GM18907 (cell line): ENCODE results near the gene HSFX1.
"Not testable (repeated sequence)": the region's sequence is repeated elsewhere in the genome, so short reads cannot be mapped to it uniquely, and the experiment has no call there.

Experiments used
- ATAC-seq: cut with Tn5 transposase; IDR thresholded peaks from one replicate; pipeline ENCODE4 v1.9.1; 2021; ENCODE audit warnings: mild to moderate bottlenecking, moderate library complexity; ENCODE audit not compliant: unreplicated experiment

HSFX1 gene, protein sequence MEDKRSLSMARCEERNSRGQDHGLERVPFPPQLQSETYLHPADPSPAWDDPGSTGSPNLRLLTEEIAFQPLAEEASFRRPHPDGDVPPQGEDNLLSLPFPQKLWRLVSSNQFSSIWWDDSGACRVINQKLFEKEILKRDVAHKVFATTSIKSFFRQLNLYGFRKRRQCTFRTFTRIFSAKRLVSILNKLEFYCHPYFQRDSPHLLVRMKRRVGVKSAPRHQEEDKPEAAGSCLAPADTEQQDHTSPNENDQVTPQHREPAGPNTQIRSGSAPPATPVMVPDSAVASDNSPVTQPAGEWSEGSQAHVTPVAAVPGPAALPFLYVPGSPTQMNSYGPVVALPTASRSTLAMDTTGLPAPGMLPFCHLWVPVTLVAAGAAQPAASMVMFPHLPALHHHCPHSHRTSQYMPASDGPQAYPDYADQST

DNA sequence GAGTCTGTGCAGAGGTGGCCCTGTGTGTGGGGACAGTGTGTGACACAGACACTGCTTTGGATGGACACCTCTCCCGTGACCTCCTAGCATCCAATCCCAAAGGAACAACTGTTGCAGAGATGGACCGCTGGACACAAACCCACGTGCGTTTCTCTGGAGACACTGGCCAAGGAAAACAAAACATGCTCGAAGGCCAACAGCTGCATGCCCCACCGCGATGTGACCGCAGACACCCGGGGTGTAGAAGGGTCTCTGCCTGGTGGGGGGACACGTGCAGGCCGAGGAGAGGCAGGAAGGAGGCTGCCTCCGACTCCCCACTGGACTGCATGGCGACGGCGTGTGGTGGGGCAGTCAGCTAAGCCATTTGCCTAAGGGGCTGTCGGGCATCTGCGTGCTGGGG lies at the start of gene HSFX1:
HSFX1 (plus strand) TSS at position 301 of the 400 bp plus-strand sequence. CDS start 614 bp downstream, outside the sequence.
- not testable (repeated sequence) for ATAC-seq

GRCh38 chrX:149727308-149727707 lies 46.6 kb upstream of the HSFX1 start:
- ATAC-seq: not testable (repeated sequence)

- ATAC-seq: not testable (repeated sequence)
These were observed 31.6 kb upstream of the HSFX1 start for GRCh38 chrX:149742269-149742668.

DNA sequence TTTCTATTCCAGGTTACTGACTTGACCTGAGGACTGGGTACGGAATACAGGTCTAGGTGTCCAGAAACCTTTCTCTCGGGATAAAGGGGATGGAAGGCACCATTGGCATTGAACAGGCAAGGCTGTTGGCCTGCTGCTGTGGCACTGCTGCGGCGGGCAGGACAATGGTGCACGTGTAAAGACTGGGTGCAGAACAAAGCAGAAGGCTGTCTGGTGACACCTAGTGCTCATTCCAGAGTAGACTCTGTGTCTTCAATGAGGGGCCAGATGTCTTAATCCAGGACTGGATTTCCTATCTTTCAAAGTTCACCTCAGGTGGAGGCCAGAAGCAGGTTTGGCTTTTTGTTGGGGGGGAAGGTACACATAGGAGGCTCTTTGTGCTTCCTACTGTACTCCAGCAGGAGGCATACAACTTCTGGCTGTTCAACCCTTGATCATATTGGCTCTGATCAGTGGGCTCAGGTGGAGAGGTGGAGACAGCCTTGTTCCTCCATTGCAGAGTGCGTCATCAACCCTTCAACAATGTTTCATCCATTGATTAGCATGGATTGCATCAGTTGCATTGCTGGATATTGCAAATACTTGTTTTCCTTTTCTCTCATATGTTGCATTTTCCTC lies 27.4 kb upstream of the HSFX1 start:
- ATAC-seq: peak; percentile 65

DNA sequence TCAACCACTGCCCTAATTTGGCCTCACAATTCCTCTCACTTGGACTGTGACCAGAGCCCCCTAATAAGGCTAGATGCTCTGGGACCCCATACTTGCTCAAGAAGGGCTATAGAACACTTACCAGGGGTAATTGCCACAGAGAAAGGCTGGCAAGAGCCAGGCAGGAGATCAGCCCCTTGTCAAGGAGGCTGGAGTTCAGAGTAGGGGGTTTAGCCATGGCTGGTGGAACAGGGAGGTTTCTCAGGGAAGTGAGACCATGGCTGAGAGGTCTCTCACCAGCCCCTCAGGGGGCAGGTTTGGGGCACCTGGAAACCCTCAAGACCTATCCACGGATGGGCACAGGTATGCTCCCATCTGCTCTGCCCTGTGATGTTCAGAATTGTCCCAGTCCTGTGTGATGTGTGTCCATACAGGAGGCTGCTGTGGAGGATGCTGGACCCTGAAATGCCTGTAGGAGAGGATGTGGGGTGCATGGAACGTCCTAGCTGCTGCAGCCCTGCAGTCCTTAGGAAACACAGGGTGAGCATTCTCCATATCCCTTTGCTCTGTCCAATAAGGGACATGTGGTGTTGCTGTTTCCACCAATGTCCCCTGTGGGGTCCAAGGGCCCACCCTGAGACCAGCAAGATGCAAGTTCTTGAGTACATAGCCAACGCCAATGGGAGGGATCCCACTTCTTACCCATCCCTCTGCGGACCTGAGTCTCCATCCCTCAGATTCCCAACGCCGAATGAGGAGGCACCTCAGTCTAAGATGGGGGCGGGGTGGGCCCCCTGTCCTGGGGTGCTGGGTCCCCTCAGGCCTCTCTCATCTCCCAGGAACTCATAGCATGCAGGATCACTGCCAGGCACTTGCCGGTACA lies 16.4 kb upstream of the HSFX1 start:
- no peak for ATAC-seq

DNA sequence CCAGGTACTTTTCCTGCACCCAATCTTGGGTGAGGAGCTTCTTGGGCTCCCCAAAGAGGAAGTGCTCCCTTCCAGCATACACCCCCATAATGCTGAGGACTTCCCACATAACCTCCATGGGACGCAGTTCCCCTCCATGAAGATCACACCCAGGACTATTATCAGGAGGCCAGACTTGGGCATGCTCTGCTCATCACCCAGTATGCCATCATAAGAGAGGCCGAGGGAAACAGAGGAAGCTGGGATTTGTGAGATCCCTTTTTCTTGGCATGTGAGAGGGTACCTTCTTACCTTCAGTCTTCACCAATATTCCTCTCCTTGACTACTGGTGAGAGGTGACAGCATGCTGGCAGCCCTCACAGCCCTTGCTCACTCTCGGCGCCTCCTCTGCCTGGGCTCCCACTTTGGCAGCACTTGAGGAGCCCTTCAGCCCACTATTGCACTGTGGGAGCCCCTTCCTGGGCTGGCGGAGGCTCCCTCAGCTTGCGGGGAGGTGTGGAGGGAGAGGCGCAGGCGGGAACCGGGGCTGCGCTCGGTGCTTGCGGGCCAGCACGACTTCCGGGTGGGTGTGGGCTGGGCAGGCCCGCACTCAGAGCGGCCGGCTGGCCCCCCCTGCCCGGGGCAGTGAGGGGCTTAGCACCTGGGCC lies 15.7 kb upstream of the HSFX1 start:
- ATAC-seq: no peak

DNA sequence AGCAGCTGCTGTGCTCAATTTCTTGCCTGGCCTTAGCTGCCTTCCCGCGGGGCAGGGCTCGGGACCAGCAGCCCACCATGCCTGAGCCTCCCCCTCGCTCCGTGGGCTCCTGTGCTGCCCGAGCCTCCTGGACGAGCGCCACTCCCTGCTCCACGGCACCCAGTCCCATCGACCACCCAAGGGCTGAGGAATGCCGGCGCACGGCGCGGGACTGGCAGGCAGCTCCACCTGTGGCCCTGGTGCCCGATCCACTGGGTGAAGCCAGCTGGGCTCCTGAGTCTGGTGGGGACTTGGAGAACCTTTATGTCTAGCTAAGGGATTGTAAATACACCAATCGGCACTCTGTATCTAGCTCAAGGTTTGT lies 15.2 kb upstream of the HSFX1 start:
- not testable (repeated sequence) for ATAC-seq

GRCh38 chrX:149759824-149760223 lies 14.0 kb upstream of the HSFX1 start:
- ATAC-seq: no peak

DNA sequence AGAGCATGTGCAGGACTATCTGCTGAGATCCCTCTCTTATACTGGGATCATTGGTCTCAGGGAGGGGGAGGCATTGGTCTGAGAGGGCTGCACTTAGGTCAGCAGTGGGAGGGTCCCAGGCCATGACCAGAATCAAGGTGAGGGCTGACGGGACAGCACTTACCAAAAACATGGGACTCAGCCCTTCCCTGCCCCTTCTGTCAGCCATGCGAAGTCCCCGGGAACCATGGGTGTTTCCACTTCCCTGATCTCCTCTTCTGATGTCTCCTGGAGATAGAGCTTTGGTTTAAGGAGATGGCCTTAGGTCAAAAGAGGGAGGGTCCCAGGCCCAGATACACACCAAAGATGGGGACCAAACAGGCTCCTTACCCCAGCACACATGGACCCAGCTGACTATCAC lies 12.9 kb upstream of the HSFX1 start:
- no peak for ATAC-seq

GRCh38 chrX:149761858-149762674 lies 11.8 kb upstream of the HSFX1 start:
- ATAC-seq: not testable (repeated sequence)

GRCh38 chrX:149762696-149763614 lies 10.9 kb upstream of the HSFX1 start:
- ATAC-seq: no peak

GRCh38 chrX:149770344-149770743 lies 3.5 kb upstream of the HSFX1 start:
- ATAC-seq: not testable (repeated sequence)

- ATAC-seq: not testable (repeated sequence)
These were observed 842 bp upstream of the HSFX1 start for GRCh38 chrX:149773026-149773425.

DNA sequence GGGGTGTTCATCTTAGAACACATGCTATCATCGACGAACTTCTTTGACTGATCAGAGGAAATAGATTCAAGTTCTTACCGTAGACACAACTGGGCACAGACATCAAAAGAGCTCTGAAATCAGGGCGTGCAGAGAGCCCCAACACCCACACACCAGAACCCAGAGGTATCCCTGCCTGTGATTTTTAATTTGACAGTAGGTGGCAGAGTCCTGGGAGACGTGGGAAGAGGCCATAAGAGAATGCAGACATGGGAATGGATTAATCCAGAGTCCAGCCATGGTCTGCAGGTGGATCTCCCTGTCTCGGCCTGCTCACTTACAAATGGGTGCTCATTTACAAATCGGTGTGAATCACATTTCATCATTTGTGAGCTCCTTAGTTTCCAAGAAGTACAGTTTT lies 4.1 kb downstream of the HSFX1 start:
- not testable (repeated sequence) for ATAC-seq

DNA sequence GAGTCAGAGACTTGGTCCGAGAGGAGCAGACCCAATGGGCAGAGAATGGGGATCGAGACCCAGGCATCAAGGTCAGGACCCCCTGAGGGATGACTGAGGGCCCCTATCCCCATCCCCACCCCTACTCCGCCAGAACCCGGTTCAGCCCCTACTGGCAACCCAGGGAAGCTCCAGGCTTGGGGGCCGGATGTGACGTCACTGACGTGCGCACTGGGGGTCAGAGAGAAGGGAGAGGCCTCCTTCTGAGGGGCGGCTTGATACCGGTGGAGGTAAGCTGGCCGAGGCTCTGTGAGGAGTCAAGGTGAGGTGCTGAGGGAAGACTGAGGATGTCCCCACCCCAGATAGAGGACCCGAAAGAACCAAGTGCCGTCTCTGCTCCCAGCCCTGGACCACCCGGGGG lies 7.9 kb downstream of the HSFX1 start, which contains the start of gene MAGEA9:
MAGEA9 (plus strand) TSS at position 204 of the 400 bp plus-strand sequence. CDS start 4,281 bp downstream, outside the sequence.
- ATAC-seq: not testable (repeated sequence)

DNA sequence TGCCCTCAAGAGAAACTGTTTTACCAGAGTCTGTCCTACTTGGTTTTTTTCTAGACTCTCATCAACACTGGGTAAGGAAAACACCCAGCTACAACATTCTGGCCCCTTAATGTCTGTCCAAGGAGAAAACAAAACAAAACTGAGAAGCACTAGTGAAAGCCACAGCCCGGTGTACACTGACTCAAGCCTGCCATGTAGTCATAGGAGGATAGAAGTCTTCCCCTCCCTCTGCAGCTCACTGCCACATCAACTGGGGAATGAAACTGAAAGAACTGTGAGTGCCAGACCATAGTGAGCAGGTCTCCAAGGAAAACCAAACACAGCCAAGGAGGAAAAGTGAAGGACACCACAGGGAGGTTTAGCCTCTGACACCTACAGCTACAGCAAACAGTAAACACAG lies 21.7 kb downstream of the HSFX1 start:
- peak; percentile 100 for ATAC-seq

- no peak for ATAC-seq
These were observed 25.3 kb downstream of the HSFX1 start for GRCh38 chrX:149799095-149799714.

GRCh38 chrX:149799938-149800337 lies 26.1 kb downstream of the HSFX1 start:
- ATAC-seq: no peak
